ENCODE measurements around the gene GARIN1A. TPM values are rescaled to one million over a fixed set of nuclear protein-coding genes. Genes with fewer than 3 reads are reported as not detected.

The GARIN1A gene
- total and polyA plus RNA-seq, 2 of the 8 experiments (the other 6 are each of a cell fraction or from before 2014, with no cell fraction given), result 0.34 TPM; not detected in 1

DNA sequence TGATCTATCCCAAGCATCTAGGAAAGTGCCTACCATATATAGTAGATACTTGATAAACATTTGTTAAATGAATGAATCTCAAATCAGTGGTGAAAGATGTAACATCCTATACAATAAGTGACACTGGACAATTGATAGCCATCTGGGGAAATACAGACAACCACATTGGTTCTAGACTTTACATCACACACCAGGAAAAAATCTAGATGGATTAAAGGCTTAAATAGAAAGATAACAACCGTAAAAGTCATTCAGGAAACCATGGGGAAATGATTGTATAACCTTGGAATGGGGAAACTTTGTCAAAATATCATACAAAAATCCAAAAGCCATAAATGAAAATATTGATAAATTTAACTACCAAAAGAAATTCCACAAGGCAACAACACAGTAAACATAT, 7.0 kb upstream of the GARIN1A start (continued):
- TF ChIP-seq CHD1 (IDR thresholded peaks at IDR 0.05; ENCODE audit: low read depth, low read length) (no peak), GTF2F1 (IDR thresholded peaks at IDR 0.05; ENCODE audit: borderline replicate concordance, low read depth, low read length) (no peak), ASH2L (IDR thresholded peaks at IDR 0.05; ENCODE audit: low read length) (no peak), TAF7 (optimal IDR thresholded peaks at IDR 0.05; ENCODE audit: borderline replicate concordance, low read depth, low read length) (no peak), CREB1 (IDR thresholded peaks at IDR 0.05) (no peak), HDAC6 (IDR thresholded peaks at IDR 0.05; ENCODE audit: low read depth, low read length) (no peak), RBBP5 (IDR thresholded peaks at IDR 0.05; ENCODE audit: borderline replicate concordance, low read depth, low read length) (no peak)
- TF ChIP-seq, protein P1, sequence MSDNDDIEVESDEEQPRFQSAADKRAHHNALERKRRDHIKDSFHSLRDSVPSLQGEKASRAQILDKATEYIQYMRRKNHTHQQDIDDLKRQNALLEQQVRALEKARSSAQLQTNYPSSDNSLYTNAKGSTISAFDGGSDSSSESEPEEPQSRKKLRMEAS (IDR thresholded peaks at IDR 0.05), result no peak

All from H1 (cell line).